Nephron progenitor cell (in vitro differentiated cells): Measurements from ENCODE around the gene TARBP1.
"Not testable (repeated sequence)": the region's sequence is repeated elsewhere in the genome, so short reads cannot be mapped to it uniquely, and the experiment has no call there.

ENCODE experiments used
- DNase-seq: peaks from one replicate; pipeline ENCODE4 v3.0.0; 2021
- H3K27ac Mint-ChIP-seq: 2 replicates; pipeline ENCODE4 v1.8.0; 2021; ENCODE audit warnings: mild to moderate bottlenecking, moderate library complexity, mixed read lengths
- H3K27me3 Mint-ChIP-seq: 2 replicates; pipeline ENCODE4 v1.8.0; 2021; ENCODE audit warnings: mild to moderate bottlenecking, low read depth, mixed read lengths; ENCODE audit not compliant: poor library complexity
- H3K36me3 Mint-ChIP-seq: 2 replicates; pipeline ENCODE4 v1.8.0; 2021; ENCODE audit warnings: low read depth, mixed read lengths
- H3K4me1 Mint-ChIP-seq: 2 replicates; pipeline ENCODE4 v1.8.0; 2021; ENCODE audit warnings: mixed read lengths
- H3K4me3 Mint-ChIP-seq: 2 replicates; pipeline ENCODE4 v1.8.0; 2021; ENCODE audit warnings: mild to moderate bottlenecking, moderate library complexity, mixed read lengths
- H3K9me3 Mint-ChIP-seq: 2 replicates; pipeline ENCODE4 v1.8.0; 2021; ENCODE audit warnings: mild to moderate bottlenecking, moderate library complexity, mixed read lengths
- TF ChIP-seq, protein P1 (sequence below): fragments of 200-600 bp; sonication (generic); IDR thresholded peaks from 2 replicates; pipeline ENCODE4 v1.5.0; 2021; ENCODE audit warnings: antibody characterized with exemption

The TARBP1 gene

DNA sequence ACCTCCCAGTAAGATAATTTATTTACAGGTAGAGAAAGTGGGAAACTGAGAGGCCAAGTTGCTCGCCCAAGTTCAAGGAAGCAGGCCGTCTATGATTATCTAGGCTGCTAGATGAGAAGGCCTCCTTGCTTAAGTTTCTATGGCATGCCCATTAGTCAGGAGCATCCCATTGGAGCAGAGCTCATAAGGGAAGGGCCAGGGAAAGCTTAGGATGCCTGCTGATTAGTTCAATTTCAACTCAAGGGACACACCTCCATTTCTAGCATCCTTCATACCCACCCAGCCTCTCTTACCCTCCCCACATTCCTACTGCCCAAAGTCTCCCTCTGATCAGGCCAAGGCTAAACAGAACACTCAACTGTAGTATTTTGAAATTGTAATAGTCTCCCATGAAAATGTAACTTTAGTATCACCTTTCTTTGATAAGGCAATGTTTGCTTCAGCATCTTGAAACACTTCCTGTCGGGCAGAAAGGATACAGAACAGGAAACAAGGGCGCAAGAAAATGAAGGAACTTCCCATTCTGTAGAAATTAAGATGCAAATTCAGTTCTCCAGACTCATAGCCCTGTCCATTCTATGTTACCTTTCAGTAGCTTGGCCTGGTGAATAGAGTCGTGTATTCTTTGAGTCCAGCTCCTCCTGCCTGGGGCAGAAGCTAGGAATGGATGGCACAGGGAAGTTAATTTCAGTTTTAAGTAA lies 46.3 kb upstream of the TARBP1 start:
- Mint-ChIP-seq H3K27me3 (peaks cover 13% of the 10 kb centered on the region), H3K36me3 (no peaks in the 10 kb centered on the region), H3K4me3 (no peak overlapping the region), H3K4me1 (peaks cover 29% of the 10 kb centered on the region), H3K9me3 (peaks cover 6% of the 10 kb centered on the region), H3K27ac (no peak overlapping the region)
- DNase-seq: no peak
- TF ChIP-seq, protein P1, sequence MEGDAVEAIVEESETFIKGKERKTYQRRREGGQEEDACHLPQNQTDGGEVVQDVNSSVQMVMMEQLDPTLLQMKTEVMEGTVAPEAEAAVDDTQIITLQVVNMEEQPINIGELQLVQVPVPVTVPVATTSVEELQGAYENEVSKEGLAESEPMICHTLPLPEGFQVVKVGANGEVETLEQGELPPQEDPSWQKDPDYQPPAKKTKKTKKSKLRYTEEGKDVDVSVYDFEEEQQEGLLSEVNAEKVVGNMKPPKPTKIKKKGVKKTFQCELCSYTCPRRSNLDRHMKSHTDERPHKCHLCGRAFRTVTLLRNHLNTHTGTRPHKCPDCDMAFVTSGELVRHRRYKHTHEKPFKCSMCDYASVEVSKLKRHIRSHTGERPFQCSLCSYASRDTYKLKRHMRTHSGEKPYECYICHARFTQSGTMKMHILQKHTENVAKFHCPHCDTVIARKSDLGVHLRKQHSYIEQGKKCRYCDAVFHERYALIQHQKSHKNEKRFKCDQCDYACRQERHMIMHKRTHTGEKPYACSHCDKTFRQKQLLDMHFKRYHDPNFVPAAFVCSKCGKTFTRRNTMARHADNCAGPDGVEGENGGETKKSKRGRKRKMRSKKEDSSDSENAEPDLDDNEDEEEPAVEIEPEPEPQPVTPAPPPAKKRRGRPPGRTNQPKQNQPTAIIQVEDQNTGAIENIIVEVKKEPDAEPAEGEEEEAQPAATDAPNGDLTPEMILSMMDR: no peak

DNA sequence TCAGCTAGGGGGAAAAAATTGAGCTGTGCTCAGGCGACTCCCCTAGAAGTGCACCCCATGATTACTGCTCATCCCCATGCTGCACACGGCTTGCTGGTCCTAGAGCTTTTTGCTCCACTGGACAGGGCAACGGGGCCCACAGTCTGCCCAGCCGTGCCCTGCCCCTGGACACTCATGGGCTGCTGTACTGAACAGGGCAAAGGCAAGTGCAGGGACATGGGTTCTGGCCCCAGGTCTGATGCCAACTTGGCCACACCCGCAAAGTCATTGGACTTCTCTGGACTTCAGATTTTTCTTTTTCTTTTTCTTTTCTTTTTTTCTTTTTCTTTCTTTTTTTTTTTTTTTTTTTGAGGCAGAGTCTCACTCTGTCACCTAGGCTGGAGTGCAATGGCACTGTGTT lies 42.9 kb upstream of the TARBP1 start:
- Mint-ChIP-seq H3K27me3 (peaks cover 12% of the 10 kb centered on the region), H3K4me3 (no peak overlapping the region), H3K9me3 (peaks cover 6% of the 10 kb centered on the region), H3K36me3 (no peaks in the 10 kb centered on the region), H3K27ac (no peak overlapping the region), H3K4me1 (peaks cover 24% of the 10 kb centered on the region)
- TF ChIP-seq, protein P1: no peak
- no peak for DNase-seq

DNA sequence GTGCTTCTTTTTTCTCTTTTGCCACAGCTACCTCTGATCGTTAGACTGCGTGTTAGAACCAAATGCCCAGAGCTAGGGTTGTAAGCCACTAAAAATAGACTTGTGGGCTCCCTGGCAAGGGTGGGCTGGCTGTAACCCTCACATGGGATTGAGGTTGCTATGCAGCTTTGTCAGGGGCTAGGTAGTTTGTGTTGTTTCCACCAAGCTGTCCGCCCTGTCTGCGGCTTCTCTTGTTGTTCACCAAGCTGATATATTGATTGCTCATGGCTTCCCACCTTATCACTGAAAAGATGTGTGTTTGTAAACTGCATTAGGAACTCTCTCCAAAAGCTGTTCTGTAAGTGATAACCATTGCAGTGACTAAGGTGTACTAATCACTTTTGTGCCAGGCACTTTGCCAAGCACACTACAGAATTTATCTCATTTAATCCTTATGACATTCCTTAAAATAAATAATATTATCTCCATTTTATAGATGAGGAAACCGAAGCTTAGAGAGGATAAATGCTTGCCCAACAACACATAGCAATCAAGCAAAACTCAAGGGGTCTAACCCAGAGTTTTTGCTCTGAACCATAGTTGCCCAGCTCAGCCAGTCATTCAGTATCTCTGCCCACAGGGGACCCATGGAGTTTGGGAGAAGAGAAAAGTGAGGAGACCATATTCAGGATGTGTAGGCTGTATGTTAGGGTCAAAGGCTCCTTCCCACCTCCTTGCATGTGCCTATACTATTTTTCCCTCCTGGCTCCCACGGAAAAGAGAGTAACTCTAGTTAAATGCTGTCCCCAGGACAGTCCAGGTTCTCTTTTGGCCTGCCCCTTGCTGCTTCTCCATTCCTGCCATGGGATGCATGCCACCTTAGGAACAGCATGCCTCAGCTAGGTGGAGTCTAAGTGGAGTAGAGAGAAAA lies 42.2 kb upstream of the TARBP1 start:
- peaks cover 8% of the 10 kb centered on the region for H3K27me3 Mint-ChIP-seq
- DNase-seq: no peak
- H3K4me1 Mint-ChIP-seq: peaks cover 24% of the 10 kb centered on the region
- no peaks in the 10 kb centered on the region for H3K36me3 Mint-ChIP-seq
- peaks cover 6% of the 10 kb centered on the region for H3K9me3 Mint-ChIP-seq
- no peak overlapping the region for H3K27ac Mint-ChIP-seq
- H3K4me3 Mint-ChIP-seq: no peak overlapping the region
- TF ChIP-seq, protein P1: no peak

DNA sequence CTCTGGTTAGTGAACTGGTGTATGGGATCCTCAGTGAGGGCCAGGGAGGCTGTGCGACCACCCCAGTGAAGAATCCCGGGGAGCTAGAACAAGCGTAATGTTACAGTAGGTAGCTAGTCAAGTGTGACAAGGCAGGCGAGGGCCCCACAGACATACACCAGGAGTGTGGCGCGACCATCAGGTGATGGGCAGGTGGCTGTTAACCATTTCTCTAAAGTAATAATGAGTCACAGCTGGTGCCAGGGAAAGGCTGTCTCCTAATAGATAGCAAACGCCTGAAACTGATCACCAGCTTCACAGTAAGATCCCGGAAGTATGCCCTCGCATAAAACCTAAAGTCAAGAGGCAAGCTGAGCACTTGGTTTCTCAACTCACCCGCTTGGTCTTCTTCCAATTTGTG lies 40.5 kb upstream of the TARBP1 start:
- DNase-seq: no peak
- Mint-ChIP-seq H3K9me3 (no peaks in the 10 kb centered on the region), H3K36me3 (no peaks in the 10 kb centered on the region), H3K4me1 (peaks cover 36% of the 10 kb centered on the region), H3K27me3 (peaks cover 3% of the 10 kb centered on the region), H3K4me3 (no peak overlapping the region), H3K27ac (no peak overlapping the region)
- TF ChIP-seq, protein P1: no peak

DNA sequence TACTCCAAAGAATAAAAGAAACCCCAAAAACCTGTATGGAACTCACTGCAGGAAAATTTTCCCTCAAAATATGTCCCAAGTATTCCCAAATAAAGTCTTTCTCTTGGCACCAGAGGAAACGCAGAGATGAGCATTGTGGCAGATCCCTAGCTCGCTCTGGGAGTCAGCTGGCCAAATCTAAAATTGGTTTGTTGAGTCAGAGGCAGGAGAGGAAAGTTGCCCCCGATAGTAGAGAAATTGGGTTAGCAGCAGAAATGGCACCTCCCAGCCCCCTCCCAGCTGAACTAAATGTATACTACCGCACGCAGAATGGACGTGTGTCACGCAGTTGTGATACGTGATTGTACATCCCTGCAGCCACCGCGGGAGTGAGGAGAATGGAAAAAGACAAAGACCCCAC lies 39.9 kb upstream of the TARBP1 start:
- no peaks in the 10 kb centered on the region for H3K36me3 Mint-ChIP-seq
- no peak overlapping the region for H3K4me3 Mint-ChIP-seq
- TF ChIP-seq, protein P1: no peak
- peaks cover 3% of the 10 kb centered on the region for H3K27me3 Mint-ChIP-seq
- H3K27ac Mint-ChIP-seq: no peak overlapping the region
- no peak for DNase-seq
- peaks cover 36% of the 10 kb centered on the region for H3K4me1 Mint-ChIP-seq
- no peaks in the 10 kb centered on the region for H3K9me3 Mint-ChIP-seq

DNA sequence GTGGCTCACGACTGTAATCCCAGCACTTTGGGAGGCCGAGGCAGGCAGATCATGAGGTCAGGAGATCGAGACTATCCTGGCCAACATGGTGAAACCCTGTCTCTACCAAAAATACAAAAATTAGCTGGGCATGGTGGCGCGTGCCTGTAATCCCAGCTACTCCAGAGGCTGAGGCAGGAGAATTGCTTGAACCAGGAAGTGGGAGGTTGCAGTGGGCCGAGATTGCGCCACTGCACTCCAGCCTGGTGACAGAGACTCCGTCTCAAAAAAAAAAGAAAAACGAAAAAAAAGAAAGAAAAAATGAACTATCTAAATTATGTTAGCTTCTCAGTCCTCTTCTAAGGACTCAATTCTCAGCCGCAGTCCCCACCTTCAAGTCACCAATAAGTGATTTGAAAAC lies 39.1 kb upstream of the TARBP1 start:
- H3K36me3 Mint-ChIP-seq, H3K9me3 Mint-ChIP-seq, H3K27ac Mint-ChIP-seq, H3K4me3 Mint-ChIP-seq, H3K27me3 Mint-ChIP-seq, DNase-seq: not testable (repeated sequence)
- peaks cover 36% of the 10 kb centered on the region for H3K4me1 Mint-ChIP-seq
